Measurements from ENCODE around the gene NKIRAS1.

NKIRAS1 gene

DNA sequence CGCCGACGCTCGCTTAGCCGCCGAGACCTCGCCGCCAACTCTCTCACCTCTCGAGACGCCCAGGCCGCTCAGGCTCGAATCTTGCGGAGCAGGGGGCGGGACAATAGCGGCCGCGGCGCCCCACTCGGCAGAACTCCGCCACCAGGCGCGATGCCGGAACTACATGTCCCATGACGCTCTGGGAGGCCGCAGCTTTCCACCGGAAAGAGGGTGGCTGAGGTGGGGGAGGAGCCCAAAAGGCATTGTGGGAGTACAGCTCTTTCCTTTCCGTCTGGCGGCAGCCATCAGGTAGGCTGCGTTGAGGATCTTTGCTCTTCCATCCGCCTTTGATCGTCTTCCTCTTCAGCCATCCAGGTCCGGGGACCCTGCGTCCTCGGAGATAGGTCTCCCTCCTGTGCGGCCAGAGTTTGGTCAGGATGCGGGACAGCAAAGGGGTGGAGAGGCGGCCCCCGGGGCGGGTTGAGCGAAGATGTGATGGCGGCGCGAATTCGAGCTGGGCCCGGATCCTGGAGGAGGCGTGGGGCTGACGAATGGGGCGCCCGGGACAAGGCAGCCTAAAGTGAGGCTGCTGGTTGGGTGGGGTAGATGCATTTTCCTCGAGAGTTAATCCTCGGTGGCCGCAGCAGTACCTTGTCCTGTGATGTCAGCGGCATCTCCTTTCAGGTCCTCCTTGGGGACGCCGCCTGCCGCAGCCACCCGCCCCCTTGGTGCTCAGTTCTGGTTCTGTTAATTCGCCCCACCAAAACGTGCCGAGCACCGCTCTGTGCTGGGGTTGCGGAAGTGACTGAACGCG, at the start of gene NKIRAS1, which contains the start of gene RPL15:
TSS of gene NKIRAS1 (minus strand) at position 105 of the 793 bp plus-strand sequence. CDS start 6,086 bp downstream, outside the sequence.
TSS of gene RPL15 (plus strand) at position 247 of the 793 bp plus-strand sequence. CDS start 728 bp downstream, outside the sequence.
- peak; percentile 98 for DNase-seq

GRCh38 chr3:23966328-23966727, 49.5 kb upstream of the NKIRAS1 start:
- no peak for DNase-seq

DNA sequence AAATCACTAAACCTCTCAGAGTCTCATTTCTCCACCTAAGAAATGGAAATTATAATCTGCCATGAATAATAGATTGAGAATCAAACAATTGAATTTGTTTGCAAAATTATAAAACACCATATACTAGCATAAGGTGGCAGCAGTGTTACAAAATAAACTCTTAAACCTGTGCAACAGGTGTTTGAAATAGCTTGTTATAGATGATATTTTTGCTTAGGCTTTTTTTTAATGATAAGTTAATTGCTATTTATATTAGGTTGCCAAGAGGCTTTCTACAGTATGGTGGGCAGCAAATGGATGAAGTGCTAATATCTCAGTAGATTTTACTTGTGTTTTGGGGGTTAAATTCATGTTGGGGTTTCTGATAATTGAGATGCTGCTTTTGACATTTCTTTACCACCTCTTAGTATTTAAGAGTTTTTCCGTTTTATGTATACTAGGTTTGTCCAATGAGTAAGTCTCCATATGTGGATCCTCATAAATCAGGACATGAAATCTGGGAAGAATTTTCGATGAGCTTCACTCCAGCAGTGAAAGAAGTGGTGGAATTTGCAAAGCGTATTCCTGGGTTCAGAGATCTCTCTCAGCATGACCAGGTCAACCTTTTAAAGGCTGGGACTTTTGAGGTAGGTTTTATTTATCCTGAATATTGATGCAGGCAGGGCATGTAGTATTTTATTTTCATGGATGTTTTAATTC, 47.9 kb upstream of the NKIRAS1 start:
- DNase-seq: no peak

DNA sequence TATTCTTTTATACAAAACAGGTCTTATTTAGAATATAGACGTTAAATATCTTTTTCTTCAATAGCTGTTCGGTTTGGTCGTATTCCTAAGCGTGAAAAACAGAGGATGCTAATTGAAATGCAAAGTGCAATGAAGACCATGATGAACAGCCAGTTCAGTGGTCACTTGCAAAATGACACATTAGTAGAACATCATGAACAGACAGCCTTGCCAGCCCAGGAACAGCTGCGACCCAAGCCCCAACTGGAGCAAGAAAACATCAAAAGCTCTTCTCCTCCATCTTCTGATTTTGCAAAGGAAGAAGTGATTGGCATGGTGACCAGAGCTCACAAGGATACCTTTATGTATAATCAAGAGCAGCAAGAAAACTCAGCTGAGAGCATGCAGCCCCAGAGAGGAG, 45.1 kb upstream of the NKIRAS1 start:
- DNase-seq: no peak

DNA sequence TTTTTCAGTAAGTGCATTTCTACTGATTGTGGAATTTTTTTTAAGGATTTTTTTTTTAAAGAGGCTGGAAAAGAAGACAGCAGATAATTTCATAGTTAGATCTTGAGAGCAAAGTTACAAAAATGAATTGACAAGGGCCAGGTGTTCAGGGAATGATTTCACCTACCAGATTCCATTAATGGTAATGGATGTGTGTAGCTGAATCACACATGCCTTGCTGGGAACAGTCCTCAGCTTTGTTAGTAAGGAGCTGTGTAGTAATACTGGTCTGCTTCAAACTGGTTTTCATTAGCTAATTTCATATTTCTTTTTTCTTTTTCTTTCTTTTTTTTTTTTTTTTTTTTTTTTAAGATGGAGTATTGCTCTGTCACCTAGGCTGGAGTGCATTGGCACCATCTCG, 44.3 kb upstream of the NKIRAS1 start:
- no peak for DNase-seq

- no peak for DNase-seq
Observed at GRCh38 chr3:23960649-23961048, 43.9 kb upstream of the NKIRAS1 start.

GRCh38 chr3:23959135-23959900, 42.5 kb upstream of the NKIRAS1 start:
- no peak for DNase-seq

DNA sequence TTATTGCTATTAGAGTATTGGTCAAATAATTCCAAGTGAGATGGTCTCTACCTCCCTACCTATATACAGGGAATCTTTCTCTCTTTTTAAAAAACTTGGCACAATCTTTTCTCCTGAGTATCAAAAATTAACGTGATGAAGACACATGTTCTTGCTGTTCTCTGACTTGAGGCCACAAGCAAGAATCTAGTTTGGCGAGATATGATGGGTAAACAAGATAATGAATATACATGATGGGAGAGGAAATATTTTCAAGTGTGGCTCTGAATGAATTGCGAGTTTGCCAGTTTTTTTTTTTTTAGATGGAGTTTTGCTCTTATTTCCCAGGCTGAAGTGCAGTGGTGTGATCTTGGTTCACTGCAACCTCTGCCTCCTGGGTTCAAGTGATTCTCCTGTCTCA, 39.9 kb upstream of the NKIRAS1 start:
- no peak for DNase-seq

- DNase-seq: no peak
Observed at GRCh38 chr3:23954144-23954543, 37.4 kb upstream of the NKIRAS1 start.

GRCh38 chr3:23953523-23953922, 36.7 kb upstream of the NKIRAS1 start:
- no peak for DNase-seq

DNA sequence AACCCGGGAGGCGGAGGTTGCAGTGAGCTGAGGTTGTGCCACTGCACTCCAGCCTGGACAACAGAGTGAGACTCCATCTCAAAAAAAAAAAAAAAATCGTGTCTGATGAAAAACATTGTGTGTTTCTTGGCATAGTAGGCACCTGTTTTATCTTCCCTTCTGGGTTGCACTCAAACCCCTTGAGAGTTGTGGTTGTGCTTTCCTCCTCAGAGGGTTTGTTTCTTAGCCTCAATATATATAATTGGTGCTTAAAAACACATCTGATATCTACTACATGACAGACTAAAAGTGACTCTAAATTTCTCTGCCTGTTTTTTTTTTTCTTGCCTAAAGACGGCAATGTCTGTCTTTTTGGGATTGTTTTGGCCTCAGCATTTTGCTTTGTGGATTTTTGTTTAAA, 35.9 kb upstream of the NKIRAS1 start:
- DNase-seq: no peak

DNA sequence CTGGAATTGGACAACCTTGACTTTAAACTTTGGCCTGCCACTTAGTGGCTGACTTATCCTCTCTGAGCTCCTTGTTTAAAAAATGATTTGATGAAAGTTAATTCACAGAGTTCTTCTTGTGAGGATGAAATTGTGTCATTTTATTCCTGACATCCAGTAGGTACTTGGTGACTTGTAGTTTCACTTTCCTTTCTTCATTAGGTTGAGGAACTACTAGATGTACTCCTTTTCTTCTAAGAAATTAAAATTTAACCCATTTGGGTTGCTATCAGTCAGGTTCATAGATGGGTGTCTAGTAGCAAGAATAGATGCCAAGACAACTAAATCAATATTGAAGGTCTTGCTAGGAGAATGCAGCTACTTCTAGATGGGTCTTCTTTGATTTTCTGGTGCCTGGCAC, 33.5 kb upstream of the NKIRAS1 start:
- DNase-seq: no peak

DNA sequence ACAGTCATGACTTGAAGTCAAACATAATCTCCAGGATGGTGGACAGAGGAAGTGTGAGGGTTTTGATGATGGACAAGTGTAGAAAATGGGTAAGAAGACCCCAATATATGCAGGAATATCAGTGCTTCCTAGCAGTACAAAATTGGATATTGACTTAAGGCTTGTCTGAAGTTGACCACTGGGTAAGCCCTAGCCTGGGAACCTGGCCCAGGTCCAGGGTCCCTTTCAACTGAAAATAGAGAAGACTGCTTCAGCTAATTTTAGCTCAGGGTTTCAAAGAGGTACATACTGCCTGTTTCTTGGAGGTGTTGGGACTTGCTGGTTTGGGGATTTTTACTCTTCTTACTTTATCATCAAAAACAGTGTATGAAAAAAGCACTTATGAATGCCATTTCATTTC, 33.0 kb upstream of the NKIRAS1 start:
- no peak for DNase-seq

GRCh38 chr3:23948761-23949160, 32.0 kb upstream of the NKIRAS1 start:
- DNase-seq: no peak

DNA sequence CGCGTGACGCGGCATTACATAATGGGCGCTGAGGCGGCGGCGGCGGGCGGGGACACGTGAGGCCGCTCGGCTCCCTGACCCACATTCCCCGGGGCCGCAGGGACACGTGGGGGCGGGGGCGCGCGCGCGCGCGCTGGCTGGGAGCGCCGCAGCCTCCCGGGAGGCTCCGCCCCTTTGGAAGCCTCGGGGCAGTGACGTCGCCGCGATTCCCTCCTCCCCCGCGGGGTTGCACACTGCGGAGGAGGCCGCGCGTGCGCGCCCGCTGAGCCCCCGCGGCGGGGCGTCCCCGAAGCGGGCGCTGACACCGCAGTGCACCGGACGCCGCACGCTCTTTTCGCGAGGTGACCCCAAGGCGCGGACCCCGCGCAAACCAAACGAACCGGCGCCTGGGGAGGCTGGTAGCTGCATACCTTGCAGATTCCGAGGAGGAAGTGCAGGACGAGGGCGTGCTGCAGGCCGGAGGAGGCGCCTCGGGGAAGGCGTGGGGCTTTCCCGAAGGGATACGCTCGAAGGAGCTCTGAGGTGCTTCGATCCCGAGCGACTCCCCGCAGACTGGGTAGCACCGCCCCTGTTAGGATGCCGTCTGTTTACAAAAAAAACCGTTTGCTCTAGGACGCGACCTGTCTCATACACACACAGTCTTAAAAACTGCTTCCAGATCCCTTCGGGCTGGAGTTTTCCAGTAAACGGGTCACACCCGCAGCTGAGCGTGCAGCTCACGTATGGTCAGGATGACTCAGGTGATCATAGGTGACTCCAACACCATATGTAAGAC, 29.3 kb upstream of the NKIRAS1 start:
- peak; percentile 98 for DNase-seq

DNA sequence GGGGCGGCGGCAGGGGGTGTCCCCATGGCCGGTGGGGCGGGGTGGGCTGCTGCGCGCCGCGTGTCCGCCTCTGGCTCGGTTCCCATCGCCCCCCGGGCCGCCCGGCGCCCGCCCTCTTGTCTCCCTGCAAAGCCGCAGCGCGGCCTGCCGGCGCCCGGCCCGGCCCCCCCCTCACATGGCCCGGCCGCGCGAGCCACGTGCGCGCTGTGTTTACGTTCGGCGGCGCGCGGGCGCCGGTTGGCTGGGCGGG, 28.8 kb upstream of the NKIRAS1 start:
- no peak for DNase-seq

DNA sequence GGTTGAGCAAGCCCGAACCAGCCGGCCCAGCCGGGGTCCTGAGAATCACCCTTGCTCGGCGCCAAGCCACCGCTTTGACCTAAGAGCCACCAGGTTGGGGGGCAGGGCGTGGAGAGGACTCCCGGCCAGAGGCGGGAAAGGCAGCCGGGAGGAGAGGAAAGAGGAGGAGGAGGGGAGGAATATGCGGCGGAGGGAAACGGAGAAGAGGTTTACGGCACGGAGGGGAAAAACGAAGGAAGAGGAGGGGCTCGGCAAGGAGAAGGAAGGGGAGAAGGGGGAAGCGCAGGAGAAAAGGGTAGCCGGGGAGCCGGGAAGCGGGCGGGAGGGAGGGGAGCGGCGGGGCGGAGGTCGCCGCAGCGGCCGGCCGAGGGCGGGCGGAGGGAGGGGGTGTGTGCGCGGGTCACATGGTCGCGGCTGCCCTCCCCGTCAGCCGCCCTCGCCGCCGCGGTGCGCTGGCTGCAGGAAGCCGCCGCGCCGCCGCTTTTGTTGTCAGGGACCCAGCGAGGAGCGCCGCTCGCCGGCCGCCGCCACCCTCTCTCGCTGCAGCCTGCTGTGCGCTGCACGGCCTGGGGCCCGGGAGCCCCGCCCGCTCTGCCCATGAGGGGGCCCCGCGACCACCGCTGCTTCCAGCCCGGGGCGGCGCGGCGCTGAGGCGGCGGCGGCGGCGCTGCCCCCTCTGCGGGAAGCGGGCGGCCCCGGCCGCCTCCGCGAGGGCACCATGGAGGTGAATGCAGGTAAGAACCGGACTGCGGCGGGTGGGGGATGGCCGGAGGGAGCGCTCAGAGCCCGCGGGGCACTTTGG, 28.3 kb upstream of the NKIRAS1 start, which contains the start of gene NR1D2:
TSS of gene NR1D2 (plus strand) at position 426 of the 802 bp plus-strand sequence. CDS start at position 719, 293 bp downstream.
- DNase-seq: peak; percentile 88

- no peak for DNase-seq
Observed at GRCh38 chr3:23944007-23944783, 27.4 kb upstream of the NKIRAS1 start.

- no peak for DNase-seq
Observed at GRCh38 chr3:23942546-23942945, 25.8 kb upstream of the NKIRAS1 start.

DNA sequence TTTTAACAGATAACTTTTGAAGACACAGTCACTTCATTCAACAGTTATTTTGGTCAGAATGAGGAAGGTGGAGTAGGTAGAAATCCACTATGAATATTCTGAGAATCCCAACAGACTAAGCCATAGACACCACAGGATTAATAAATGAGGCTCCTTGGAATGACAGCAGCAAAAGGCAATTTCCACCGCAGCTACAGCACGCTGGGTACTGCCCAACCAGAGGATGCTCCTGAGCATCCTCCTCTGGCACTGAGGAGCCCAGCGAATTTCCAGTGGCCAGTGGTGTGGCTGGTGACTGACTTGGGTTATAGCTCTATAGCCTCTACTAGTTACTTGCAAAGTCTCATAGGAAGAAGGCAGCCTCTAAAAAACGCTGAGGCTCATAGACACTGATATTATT, 24.6 kb upstream of the NKIRAS1 start:
- no peak for DNase-seq

DNA sequence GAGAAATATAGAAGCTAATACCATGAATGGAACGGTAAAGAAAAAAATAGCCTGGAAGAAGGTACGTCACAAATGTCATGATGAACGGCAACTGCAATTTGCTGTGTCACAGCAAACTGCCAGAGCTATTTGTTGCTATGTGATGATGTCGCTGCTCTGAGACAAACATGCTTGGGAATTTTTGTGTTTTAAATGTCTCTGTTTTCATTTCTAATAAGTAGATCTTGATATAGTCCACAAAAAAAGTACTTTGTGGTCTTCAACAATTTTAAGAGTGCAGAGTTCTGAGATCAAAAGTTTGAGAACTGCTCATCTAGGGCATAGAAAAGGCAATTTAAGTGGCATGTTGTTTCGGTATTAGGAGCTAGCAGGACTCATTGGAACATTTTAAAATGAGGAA, 24.0 kb upstream of the NKIRAS1 start:
- DNase-seq: no peak
